K562 (cell line): ENCODE measurements around the gene ZNF516. TPM values are rescaled to one million over a fixed set of nuclear protein-coding genes. Genes with fewer than 3 reads are reported as not detected.

Experiments used
- ATAC-seq: fragments of 200-7000 bp; cut with Tn5 transposase; 3 replicates; pipeline ENCODE4 v1.9.1; 2020; ENCODE audit warnings: moderate library complexity
- BruUV-seq: library from RNA; stranded (reverse); fragments of 400-500 nt; replicated peaks from 2 replicates; lab custom pipeline; 2021; lab: Mats Ljungman, UMichigan
- CTCF ChIA-PET: fragments of 300-600 bp; formaldehyde crosslinking; extraction: SDS; loops from one replicate; lab custom pipeline; 2021; ENCODE audit warnings: low intra/inter-chr PET ratio; lab: Yijun Ruan, JAX
- POLR2A ChIA-PET: fragments of 300-600, 350-650 bp; sonication (Branson Sonifier 250); formaldehyde crosslinking; extraction: SDS; loops from one replicate; lab custom pipeline; 2021; ENCODE audit warnings: antibody characterized with exemption, inconsistent platforms; lab: Yijun Ruan, JAX
- DNase-seq, 4 experiments: peaks; one replicate each; pipeline versions ENCODE4 v3.0.0 to v3.0.0-alpha.2; 2011 to 2018; ENCODE audit warnings: low spot score in 3 of 4, mixed read lengths in 3 of 4; ENCODE audit errors: extremely low read depth in 1 of 4
- FAIRE-seq: peaks from 2 replicates; lab custom pipeline; 2011; peaks lifted over from hg19 to GRCh38; lab: Jason Lieb, UNC
- H2AFZ ChIP-seq: 2 replicates; pipeline ENCODE4 v1.6.0; 2011; ENCODE audit warnings: low read depth, low read length, control low read depth, inconsistent platforms
- H3K27ac ChIP-seq: fragments of 200-600 bp; 3 replicates; pipeline ENCODE4 v1.8.0; 2011; ENCODE audit warnings: low read depth, mild to moderate bottlenecking, control low read depth, inconsistent platforms, low read length, moderate library complexity, mixed read lengths; ENCODE audit errors: extremely low read depth
- H3K27me3 ChIP-seq, 2 experiments: fragments of 300-600 bp in 1 of 2; 2 replicates in 1 of 2; 3 replicates in 1 of 2; pipeline versions ENCODE4 v1.6.0 to v1.8.0; 2011; ENCODE audit warnings: inconsistent platforms in 2 of 2, low read length in 2 of 2, mild to moderate bottlenecking in 1 of 2, mixed read lengths in 1 of 2, moderate library complexity in 1 of 2; ENCODE audit not compliant: control insufficient read depth in 2 of 2, insufficient read depth in 2 of 2
- H3K36me3 ChIP-seq: fragments of 300-600 bp; 3 replicates; pipeline ENCODE4 v1.8.0; 2011; ENCODE audit warnings: mild to moderate bottlenecking, low read length, inconsistent platforms; ENCODE audit not compliant: control insufficient read depth, insufficient read depth
- H3K4me1 ChIP-seq, 2 experiments: fragments of 200-600 bp in 1 of 2; replicated peaks in 1 of 2; 2 replicates in 1 of 2; 3 replicates in 1 of 2; pipeline versions ENCODE4 v1.5.1 to v1.8.0; 2011; ENCODE audit warnings: inconsistent platforms in 2 of 2, low read length in 2 of 2, mild to moderate bottlenecking in 1 of 2, mixed read lengths in 1 of 2, moderate library complexity in 1 of 2; ENCODE audit not compliant: control insufficient read depth in 2 of 2, insufficient read depth in 2 of 2
- H3K4me2 ChIP-seq: 2 replicates; pipeline ENCODE4 v1.6.1; 2011; ENCODE audit warnings: low read length, control low read depth, inconsistent platforms, mixed read lengths; ENCODE audit not compliant: insufficient read depth
- H3K4me3 ChIP-seq: fragments of 200-600 bp; sonication (generic), shearing (Covaris generic); 2 replicates; pipeline ENCODE4 v1.5.1; 2016; ENCODE audit warnings: control low read depth, inconsistent platforms
- H3K79me2 ChIP-seq: fragments of 200-600 bp; 3 replicates; pipeline ENCODE4 v1.8.0; 2011; ENCODE audit warnings: low read length, inconsistent platforms; ENCODE audit not compliant: control insufficient read depth, insufficient read depth
- H3K9ac ChIP-seq, 2 experiments: 2 replicates each; pipeline versions ENCODE4 v1.6.0 to v1.6.1; 2011; ENCODE audit warnings: low read depth in 2 of 2, low read length in 2 of 2, control low read depth in 1 of 2, inconsistent platforms in 1 of 2, mild to moderate bottlenecking in 1 of 2, mixed read lengths in 1 of 2; ENCODE audit not compliant: insufficient read depth in 1 of 2
- H3K9me1 ChIP-seq: one replicate; pipeline ENCODE4 v1.6.0; 2011; ENCODE audit warnings: inconsistent platforms, mild to moderate bottlenecking, low read length, moderate library complexity; ENCODE audit not compliant: control insufficient read depth, insufficient read depth
- H3K9me3 ChIP-seq: replicated peaks from 2 replicates; pipeline ENCODE4 v1.5.1; 2011; ENCODE audit warnings: low read depth, low read length, inconsistent platforms; ENCODE audit not compliant: control insufficient read depth, insufficient read depth
- H4K20me1 ChIP-seq: replicated peaks from 2 replicates; pipeline ENCODE4 v1.6.1; 2011; ENCODE audit warnings: low read length, inconsistent platforms, mixed read lengths; ENCODE audit not compliant: control insufficient read depth, insufficient read depth
- DACH1 ChIP-seq: fragments of 450-650 bp; IDR thresholded peaks from 2 replicates; pipeline ENCODE4 v1.6.1; 2018; ENCODE audit not compliant: partially characterized antibody
- HDAC3 ChIP-seq: fragments of 450-650 bp; IDR thresholded peaks from 2 replicates; pipeline ENCODE4 v1.6.1; 2018; ENCODE audit warnings: borderline replicate concordance, mild to moderate bottlenecking, moderate library complexity; ENCODE audit not compliant: partially characterized antibody
- LEF1 ChIP-seq: fragments of 450-650 bp; IDR thresholded peaks from 2 replicates; pipeline ENCODE4 v1.6.1; 2016; ENCODE audit warnings: mild to moderate bottlenecking
- PPARD ChIP-seq: fragments of 250-450 bp; sonication (Bioruptor Pico); IDR thresholded peaks from 2 replicates; pipeline ENCODE4 v1.8.0; 2022; ENCODE audit warnings: inconsistent platforms, mild to moderate bottlenecking, moderate library complexity
- RBM14 ChIP-seq: fragments of 200-400 bp; formaldehyde crosslinking; IDR thresholded peaks from 2 replicates; pipeline ENCODE4 v1.6.1; 2018; ENCODE audit warnings: low read depth, mild to moderate bottlenecking, low read length, moderate library complexity, borderline replicate concordance; ENCODE audit not compliant: insufficient read depth
- SRSF3 ChIP-seq: fragments of 200-400 bp; formaldehyde crosslinking; IDR thresholded peaks from 2 replicates; pipeline ENCODE4 v1.6.1; 2016; ENCODE audit warnings: mild to moderate bottlenecking, low read length, moderate library complexity; ENCODE audit not compliant: insufficient read depth
- ZNF77 ChIP-seq: fragments of 250-450 bp; sonication (Bioruptor Pico); IDR thresholded peaks from 2 replicates; pipeline ENCODE4 v1.5.0; 2020
- whole genome bisulfite sequencing: fragments of 100-300 bp; shearing (Covaris generic); methylation state at CpG from one replicate; pipeline ENCODE4 v1.1.6; 2016; ENCODE audit warnings: low coverage, mixed read lengths; ENCODE audit not compliant: insufficient coverage; ENCODE audit errors: missing lambda C conversion rate; 5-methylcytosine and 5-hydroxymethylcytosine counted together
- in situ Hi-C: fragments of 300-500 bp; cut with MboI; formaldehyde crosslinking; loops from 4 replicates; pipeline ENCODE4 v1.15.0; 2018; ENCODE audit warnings: inconsistent platforms, mixed read lengths
- intact Hi-C: fragments of 100-400 bp; cut with micrococcal nuclease; formaldehyde crosslinking; loops from 2 replicates; pipeline ENCODE4 v1.14.2; 2022
- polyA plus RNA-seq, 8 experiments: library from polyadenylated mRNA; depleted of rRNA in 4 of 8; stranded (reverse) in 5 of 8; unstranded in 3 of 8; fragments of >200 nt; fragmentation: Nextera tagmentation in 2 of 8; fragmentation: Illumina TruSeq in 1 of 8; extraction: Ambion mirVana in 2 of 8; extraction: Trizol in 1 of 8; gene quantifications; 2 replicates each; pipeline versions ENCODE4 v1.2.1 to v1.2.3, GENCODE V29; 2011 to 2014; ENCODE audit warnings: inconsistent platforms in 1 of 8, missing spikeins in 1 of 8
- total RNA-seq, 7 experiments: library from RNA; depleted of rRNA in 6 of 7; stranded (reverse); fragments of >200 nt in 6 of 7; fragmentation: Illumina TruSeq in 2 of 7; extraction: Trizol in 2 of 7; gene quantifications; 2 replicates each; pipeline versions ENCODE4 v1.2.1 to v1.2.3, GENCODE V29; 2011 to 2021; ENCODE audit warnings: low replicate concordance in 1 of 7
- TF ChIP-seq, protein P1 (sequence below): IDR thresholded peaks from 2 replicates; pipeline ENCODE4 v1.6.1; 2012; ENCODE audit warnings: low read depth, low read length, improper control_type of control experiment, borderline replicate concordance

ZNF516 gene
- total and polyA plus RNA-seq, 9 of the 15 experiments (the other 6 are each of a cell fraction or from before 2014, with no cell fraction given) = 0.04 to 0.20 (median 0.08) TPM; not detected in 3

DNA sequence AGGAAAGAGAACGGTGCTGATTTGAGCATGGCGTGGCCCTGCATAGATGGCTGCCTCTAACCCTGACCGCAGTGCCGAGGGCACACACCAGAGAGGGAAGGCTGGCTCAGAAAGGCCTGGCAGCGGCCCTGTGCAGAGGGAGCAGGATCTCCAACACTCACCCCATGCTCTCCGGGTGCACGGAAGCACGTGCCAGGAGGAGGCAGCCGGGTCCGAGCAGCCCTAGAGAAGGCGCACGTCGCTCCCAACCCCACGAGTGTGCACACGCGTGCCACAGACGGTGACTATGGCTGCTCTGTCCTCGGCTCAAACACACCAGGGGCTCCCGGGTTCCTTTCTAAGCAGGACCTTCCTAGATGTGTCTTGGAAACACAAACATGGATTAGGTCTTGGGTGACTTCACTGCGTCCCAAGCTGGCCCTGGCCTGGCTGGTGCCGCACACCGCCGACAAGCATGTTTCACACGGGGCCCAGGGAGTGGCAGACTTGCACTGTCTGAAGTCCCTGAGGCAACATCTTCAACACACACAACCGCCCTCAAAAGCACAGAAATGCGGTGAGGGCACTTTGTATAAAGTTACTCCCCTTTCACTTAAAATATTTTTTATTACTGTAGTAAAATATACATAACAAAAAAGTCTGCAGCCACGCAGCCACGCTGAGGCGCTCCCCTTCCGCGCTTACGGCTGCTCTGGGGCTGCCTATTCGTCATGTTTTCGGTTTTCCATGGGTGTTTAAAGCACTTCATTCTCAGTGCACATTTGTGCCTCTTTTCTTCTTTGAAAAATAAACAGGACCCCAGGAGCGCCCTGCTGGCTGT, 110.0 kb downstream of the ZNF516 start (continued):
- TF ChIP-seq, protein P1, sequence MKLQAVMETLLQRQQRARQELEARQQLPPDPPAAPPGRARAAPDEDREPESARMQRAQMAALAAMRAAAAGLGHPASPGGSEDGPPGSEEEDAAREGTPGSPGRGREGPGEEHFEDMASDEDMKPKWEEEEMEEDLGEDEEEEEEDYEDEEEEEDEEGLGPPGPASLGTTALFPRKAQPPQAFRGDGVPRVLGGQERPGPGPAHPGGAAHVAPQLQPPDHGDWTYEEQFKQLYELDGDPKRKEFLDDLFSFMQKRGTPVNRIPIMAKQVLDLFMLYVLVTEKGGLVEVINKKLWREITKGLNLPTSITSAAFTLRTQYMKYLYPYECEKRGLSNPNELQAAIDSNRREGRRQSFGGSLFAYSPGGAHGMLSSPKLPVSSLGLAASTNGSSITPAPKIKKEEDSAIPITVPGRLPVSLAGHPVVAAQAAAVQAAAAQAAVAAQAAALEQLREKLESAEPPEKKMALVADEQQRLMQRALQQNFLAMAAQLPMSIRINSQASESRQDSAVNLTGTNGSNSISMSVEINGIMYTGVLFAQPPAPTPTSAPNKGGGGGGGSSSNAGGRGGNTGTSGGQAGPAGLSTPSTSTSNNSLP = no peak
- TF ChIP-seq HDAC3 (no peak), RBM14 (no peak), DACH1 (no peak)

DNA sequence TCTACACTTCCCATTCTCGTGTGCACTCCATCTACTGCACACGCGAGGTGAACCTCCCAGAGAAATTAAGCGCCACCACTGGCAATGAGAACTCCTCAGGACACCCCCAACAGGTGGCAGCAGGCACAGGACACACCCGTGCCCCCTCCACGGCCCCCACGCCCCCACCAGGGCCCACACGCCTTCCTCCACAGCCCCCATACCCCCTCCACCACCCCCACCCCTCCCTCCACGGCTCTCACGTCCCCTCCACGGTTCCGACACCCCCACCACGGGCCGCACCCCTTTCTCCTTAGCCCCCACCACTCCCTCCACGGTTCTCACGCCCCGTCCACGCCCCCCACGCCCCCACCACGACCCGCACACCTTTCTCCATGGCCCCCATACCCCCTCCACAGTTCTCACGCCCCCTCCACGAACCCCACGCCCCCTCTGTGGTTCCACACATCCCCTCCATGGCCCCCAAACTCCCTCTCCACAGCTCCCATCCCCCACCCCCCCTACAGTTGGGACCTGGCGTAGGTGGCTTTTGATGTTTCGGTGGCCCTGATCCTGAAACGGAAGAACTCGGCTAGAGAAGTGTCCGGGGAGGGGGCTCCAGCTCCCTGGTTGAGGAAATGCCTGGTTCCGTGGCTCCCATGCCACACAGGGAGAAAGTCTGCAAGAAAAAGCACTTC, 110.8 kb downstream of the ZNF516 start:
- no peak for ATAC-seq
- no peak overlapping the region for H3K4me3 ChIP-seq
- H3K79me2 ChIP-seq = no peaks in the 10 kb centered on the region
- CTCF ChIA-PET = no interaction called here
- no peak overlapping the region for H3K9ac ChIP-seq
- H3K4me2 ChIP-seq = no peak overlapping the region
- H3K9me3 ChIP-seq = no peaks in the 10 kb centered on the region
- H3K9me1 ChIP-seq = no peaks in the 10 kb centered on the region
- no peak overlapping the region for H2AFZ ChIP-seq
- 11% methylated on average over 1 of the region's 30 CpGs for WGBS
- DNase-seq = no peak
- peaks cover 0 to 31% of the 10 kb centered on the region in 2 experiments; a peak in 3 of 5 replicates for H3K27me3 ChIP-seq
- no peaks in the 10 kb centered on the region for H3K4me1 ChIP-seq
- H4K20me1 ChIP-seq = no peaks in the 10 kb centered on the region
- BruUV-seq = no TSS peak
- no peak for FAIRE-seq
- H3K36me3 ChIP-seq = no peaks in the 10 kb centered on the region
- POLR2A ChIA-PET = no interaction called here
- intact Hi-C loops = no loop called here
- TF ChIP-seq SRSF3 = no peak
- no peak for TF ChIP-seq ZNF77 (CRISPR knock-in tag)
- TF ChIP-seq PPARD (CRISPR knock-in tag) = no peak
- TF ChIP-seq LEF1 = no peak
- in situ Hi-C loops = no loop called here
- no peak overlapping the region for H3K27ac ChIP-seq
